Astrocyte of the cerebellum (primary cell): ENCODE measurements around the gene TUBGCP5.
"Not testable (repeated sequence)": the region's sequence is repeated elsewhere in the genome, so short reads cannot be mapped to it uniquely, and the experiment has no call there.

Source experiments
- DNase-seq: peaks from one replicate; pipeline ENCODE4 v3.0.0-alpha.2; 2011; ENCODE audit warnings: low read depth
- H3K4me3 ChIP-seq: 2 replicates; pipeline ENCODE4 v1.5.1; 2011; ENCODE audit warnings: mild to moderate bottlenecking, low read depth, low read length, moderate library complexity
- CTCF ChIP-seq: IDR thresholded peaks from 2 replicates; pipeline ENCODE4 v1.5.1; 2012; ENCODE audit warnings: low read length, low read depth, moderate library complexity, mild to moderate bottlenecking; ENCODE audit errors: missing control alignments
- in situ Hi-C: cut with HindIII; loops from 2 replicates; pipeline ENCODE4 v1.10.0; 2017; ENCODE audit warnings: low sequenced_read_pairs

TUBGCP5 gene

DNA sequence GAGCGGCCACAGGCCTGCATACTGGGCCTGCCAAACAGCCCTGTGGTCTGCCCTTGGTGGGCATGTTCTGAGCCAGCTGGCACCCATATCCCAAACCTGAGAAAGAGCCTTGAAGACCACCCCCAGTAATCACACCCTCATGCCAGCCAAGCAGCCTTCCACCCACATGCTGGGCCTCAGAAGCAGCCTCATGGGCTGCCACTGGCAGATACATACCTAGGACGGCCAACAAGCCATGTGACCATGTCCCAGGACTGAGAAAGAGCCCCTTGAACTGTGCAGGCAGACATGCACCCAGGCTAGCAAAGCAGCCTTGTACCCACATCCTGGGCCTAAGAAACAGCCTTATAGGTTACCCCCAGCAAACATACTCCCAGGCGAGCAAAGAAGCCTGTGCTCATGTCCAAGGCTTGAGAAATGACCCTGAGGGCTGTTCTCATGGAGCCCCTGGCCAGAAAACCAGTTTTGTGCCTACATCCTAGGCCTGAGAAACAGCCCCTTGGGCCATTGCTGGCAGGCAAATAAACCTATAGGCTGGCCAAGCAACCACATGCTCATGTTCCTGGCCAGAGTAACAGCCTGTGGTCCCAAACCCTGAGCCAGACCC lies 24.9 kb downstream of the TUBGCP5 start:
- no peak for DNase-seq
- in situ Hi-C loops, result no loop called here
- TF ChIP-seq CTCF, result no peak
- H3K4me3 ChIP-seq, result no peak overlapping the region

DNA sequence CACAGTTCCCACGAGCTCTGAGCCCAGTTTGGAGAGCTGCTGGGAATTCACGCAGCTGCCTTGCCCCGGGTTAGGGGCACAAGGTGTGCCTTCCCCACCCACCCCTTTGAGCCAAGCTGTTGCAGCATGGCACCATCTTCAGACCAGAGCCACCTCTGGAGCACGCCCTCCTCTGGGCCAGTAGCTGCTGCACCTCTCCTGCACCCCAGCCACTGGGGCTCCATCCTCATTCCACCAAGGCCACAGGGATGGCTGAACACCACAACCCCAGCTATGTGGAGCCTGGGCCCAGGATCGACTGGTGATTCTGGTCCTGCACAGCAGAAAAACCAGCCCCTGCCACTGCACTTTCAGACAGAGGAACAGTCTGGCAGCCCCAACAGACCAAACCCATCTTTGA lies 25.7 kb downstream of the TUBGCP5 start:
- H3K4me3 ChIP-seq, result no peak overlapping the region
- in situ Hi-C loops, result no loop called here
- no peak for TF ChIP-seq CTCF
- DNase-seq, result no peak

DNA sequence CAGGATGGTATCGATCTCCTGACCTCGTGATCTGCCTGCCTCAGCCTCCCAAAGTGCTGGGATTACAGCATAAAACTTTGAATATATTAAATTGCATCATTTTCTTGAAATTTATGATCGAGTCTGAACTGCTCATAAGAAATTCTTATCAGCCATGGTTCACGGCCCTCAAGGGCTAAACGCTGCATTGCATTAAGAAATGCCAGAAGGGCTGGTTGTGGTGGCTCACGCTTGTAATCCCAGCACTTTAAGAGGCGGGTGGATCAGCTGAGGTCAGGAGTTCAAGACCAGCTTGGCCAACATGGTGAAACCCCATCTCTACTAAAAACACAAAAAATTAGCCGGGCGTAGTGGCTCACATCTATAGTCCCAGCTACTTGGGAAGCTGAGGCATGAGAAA lies 26.8 kb downstream of the TUBGCP5 start:
- H3K4me3 ChIP-seq, in situ Hi-C loops, DNase-seq: not testable (repeated sequence)

- in situ Hi-C loops, result no loop called here
- no peak overlapping the region for H3K4me3 ChIP-seq
- TF ChIP-seq CTCF, result no peak
- no peak for DNase-seq
These were observed 35.6 kb downstream of the TUBGCP5 start for GRCh38 chr15:23003736-23004135.

GRCh38 chr15:23002920-23003319 lies 36.4 kb downstream of the TUBGCP5 start:
- TF ChIP-seq CTCF, result no peak
- H3K4me3 ChIP-seq, result no peak overlapping the region
- DNase-seq, result no peak
- in situ Hi-C loops, result no loop called here

- no peak for DNase-seq
- in situ Hi-C loops, result no loop called here
- TF ChIP-seq CTCF, result no peak
- no peak overlapping the region for H3K4me3 ChIP-seq
These were observed 43.6 kb downstream of the TUBGCP5 start for GRCh38 chr15:22995795-22996194.

DNA sequence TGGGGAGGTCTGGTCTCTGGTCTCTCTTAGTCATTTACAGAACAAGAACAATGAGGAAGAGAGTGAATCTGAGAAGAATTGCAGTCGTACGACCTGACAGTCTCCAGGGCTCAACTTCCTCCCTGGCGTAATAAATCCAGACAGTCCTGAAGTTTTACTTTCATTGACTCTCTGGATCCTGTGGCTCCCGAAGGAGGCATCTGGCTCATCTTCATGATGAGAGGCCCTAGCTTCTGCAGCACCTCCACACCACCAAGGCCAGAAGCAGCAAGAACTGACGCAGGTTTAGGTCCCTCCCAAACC lies 47.4 kb downstream of the TUBGCP5 start:
- H3K4me3 ChIP-seq, result no peak overlapping the region
- no peak for TF ChIP-seq CTCF
- DNase-seq, result no peak
- in situ Hi-C loops, result no loop called here
